Measurements from ENCODE around the gene KBTBD12. TPM values are rescaled to one million over a fixed set of nuclear protein-coding genes. Genes with fewer than 3 reads are reported as not detected.

Gene KBTBD12
- polyA plus RNA-seq, 1 of the 3 experiments (the other 2 are of a cell fraction) = not detected

DNA sequence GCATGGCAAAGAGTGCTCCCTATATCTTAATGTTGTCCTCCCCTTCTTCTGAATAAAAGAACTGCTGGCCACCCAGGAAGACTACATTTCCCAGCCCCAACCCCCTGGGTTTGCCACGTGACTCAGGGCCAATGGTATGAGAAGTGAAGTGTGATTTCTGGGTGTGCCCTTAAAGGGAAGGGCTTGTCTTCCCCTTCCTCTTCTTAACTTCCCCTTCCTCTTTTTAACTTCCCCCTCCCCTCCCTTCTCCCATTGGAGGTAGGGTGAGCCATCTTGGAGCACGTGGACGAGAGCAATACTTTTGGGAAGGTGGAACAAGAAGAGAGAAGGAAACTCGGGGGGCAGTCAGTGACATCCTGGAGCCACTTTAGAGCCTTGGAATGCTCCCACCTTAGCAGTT, 6.8 kb upstream of the KBTBD12 start:
- Histone ChIP-seq H3F3A (replicated peaks; ENCODE audit: insufficient read depth) (no peaks in the 10 kb centered on the region), H3K4me3 (ENCODE audit: low read depth in 2 of 2, low read length in 1 of 2) (no peak overlapping the region), H3K36me3 (replicated peaks in 1 of 2; ENCODE audit: control insufficient read depth in 1 of 2, insufficient read depth in 2 of 2, low read length in 1 of 2) (no peaks in the 10 kb centered on the region), H2AFZ (ENCODE audit: low read depth) (no peak overlapping the region), H3K4me2 (no peak overlapping the region), H3K9me2 (no peaks in the 10 kb centered on the region), H3K27ac (ENCODE audit: low read depth in 2 of 2, low read length in 1 of 2) (no peak overlapping the region), H4K20me1 (ENCODE audit: insufficient read depth) (no peaks in the 10 kb centered on the region), H3K27me3 (ENCODE audit: insufficient read depth) (0 out of 2 replicates have a peak, but pooled peaks cover 5% of the 10 kb centered on the region), H3K4me1 (ENCODE audit: control insufficient read depth in 1 of 2, insufficient read depth in 2 of 2, low read depth in 1 of 2, low read length in 1 of 2) (no peaks in the 10 kb centered on the region; a peak in 1 of 4 replicates), H3K9me3 (no peaks in the 10 kb centered on the region), H3K9ac (no peak overlapping the region), H3K79me2 (ENCODE audit: insufficient read depth) (no peaks in the 10 kb centered on the region)
- CTCF ChIA-PET = interaction anchor here (0.9 kb wide), 1 partner anchor 12 kb away, joined by 3 read pairs; no protein-coding TSS in a partner anchor
- DNase-seq = no peak
- TF ChIP-seq, protein P1, sequence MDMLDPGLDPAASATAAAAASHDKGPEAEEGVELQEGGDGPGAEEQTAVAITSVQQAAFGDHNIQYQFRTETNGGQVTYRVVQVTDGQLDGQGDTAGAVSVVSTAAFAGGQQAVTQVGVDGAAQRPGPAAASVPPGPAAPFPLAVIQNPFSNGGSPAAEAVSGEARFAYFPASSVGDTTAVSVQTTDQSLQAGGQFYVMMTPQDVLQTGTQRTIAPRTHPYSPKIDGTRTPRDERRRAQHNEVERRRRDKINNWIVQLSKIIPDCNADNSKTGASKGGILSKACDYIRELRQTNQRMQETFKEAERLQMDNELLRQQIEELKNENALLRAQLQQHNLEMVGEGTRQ (IDR thresholded peaks at IDR 0.05; ENCODE audit: borderline replicate concordance, low read depth, low read length) = no peak
- TF ChIP-seq TEAD4 (IDR thresholded peaks at IDR 0.05; ENCODE audit: borderline replicate concordance, insufficient read depth) = no peak
- TF ChIP-seq JUND (IDR thresholded peaks at IDR 0.05) = no peak
- TF ChIP-seq, protein P2, sequence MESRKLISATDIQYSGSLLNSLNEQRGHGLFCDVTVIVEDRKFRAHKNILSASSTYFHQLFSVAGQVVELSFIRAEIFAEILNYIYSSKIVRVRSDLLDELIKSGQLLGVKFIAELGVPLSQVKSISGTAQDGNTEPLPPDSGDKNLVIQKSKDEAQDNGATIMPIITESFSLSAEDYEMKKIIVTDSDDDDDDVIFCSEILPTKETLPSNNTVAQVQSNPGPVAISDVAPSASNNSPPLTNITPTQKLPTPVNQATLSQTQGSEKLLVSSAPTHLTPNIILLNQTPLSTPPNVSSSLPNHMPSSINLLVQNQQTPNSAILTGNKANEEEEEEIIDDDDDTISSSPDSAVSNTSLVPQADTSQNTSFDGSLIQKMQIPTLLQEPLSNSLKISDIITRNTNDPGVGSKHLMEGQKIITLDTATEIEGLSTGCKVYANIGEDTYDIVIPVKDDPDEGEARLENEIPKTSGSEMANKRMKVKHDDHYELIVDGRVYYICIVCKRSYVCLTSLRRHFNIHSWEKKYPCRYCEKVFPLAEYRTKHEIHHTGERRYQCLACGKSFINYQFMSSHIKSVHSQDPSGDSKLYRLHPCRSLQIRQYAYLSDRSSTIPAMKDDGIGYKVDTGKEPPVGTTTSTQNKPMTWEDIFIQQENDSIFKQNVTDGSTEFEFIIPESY (IDR thresholded peaks at IDR 0.05; ENCODE audit: borderline replicate concordance, low read depth) = no peak
- no peak for TF ChIP-seq POLR2AphosphoS5 (IDR thresholded peaks at IDR 0.05; ENCODE audit: low read depth, low read length)
- POLR2A ChIA-PET = no interaction called here
- 53% methylated on average over 4 of the region's 4 CpGs for WGBS (ENCODE audit: low lambda C conversion rate)

DNA sequence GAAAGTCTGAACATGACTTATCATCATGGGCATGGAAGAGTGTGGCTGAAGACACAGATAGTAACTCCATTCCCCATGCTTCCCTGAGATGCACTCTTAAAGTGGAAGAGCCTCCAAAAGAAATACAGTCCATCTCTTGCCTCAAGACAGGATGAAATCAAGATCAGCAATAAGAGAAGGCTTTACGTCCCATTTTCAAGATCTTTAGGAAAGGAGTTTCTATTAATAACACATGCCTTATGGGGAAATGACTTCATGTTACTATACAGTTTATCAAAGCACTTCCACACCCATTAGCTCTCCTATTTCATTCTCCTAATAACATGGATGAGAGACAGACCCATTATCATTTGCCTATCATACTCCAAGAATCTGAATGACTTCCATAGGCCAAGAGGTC, 6.1 kb upstream of the KBTBD12 start:
- H3K9me3 ChIP-seq = no peaks in the 10 kb centered on the region
- H3K9me2 ChIP-seq = no peaks in the 10 kb centered on the region
- H3K4me1 ChIP-seq (ENCODE audit: control insufficient read depth in 1 of 2, insufficient read depth in 2 of 2, low read depth in 1 of 2, low read length in 1 of 2) = no peaks in the 10 kb centered on the region; a peak in 1 of 4 replicates
- H2AFZ ChIP-seq (ENCODE audit: low read depth) = no peak overlapping the region
- H3K79me2 ChIP-seq (ENCODE audit: insufficient read depth) = no peaks in the 10 kb centered on the region
- H3K9ac ChIP-seq = no peak overlapping the region
- no peak for TF ChIP-seq FOXM1 (IDR thresholded peaks at IDR 0.05; ENCODE audit: low read depth)
- TF ChIP-seq TCF12 (IDR thresholded peaks at IDR 0.05) = no peak
- no peak for TF ChIP-seq JUND (IDR thresholded peaks at IDR 0.05)
- TF ChIP-seq CHD2 (IDR thresholded peaks at IDR 0.05; ENCODE audit: low read length, partially characterized antibody) = no peak
- H3K4me3 ChIP-seq (ENCODE audit: low read depth in 2 of 2, low read length in 1 of 2) = no peak overlapping the region
- 0 out of 2 replicates have a peak, but pooled peaks cover 5% of the 10 kb centered on the region for H3K27me3 ChIP-seq (ENCODE audit: insufficient read depth)
- H4K20me1 ChIP-seq (ENCODE audit: insufficient read depth) = no peaks in the 10 kb centered on the region
- CTCF ChIA-PET = no interaction called here
- no peaks in the 10 kb centered on the region for H3K36me3 ChIP-seq (replicated peaks in 1 of 2; ENCODE audit: control insufficient read depth in 1 of 2, insufficient read depth in 2 of 2, low read length in 1 of 2)
- no peak overlapping the region for H3K4me2 ChIP-seq
- no peaks in the 10 kb centered on the region for H3F3A ChIP-seq (replicated peaks; ENCODE audit: insufficient read depth)
- 33% methylated on average over 1 of the region's 1 CpG for WGBS (ENCODE audit: low lambda C conversion rate)
- no peak overlapping the region for H3K27ac ChIP-seq (ENCODE audit: low read depth in 2 of 2, low read length in 1 of 2)
- POLR2A ChIA-PET = no interaction called here
- no peak for DNase-seq

DNA sequence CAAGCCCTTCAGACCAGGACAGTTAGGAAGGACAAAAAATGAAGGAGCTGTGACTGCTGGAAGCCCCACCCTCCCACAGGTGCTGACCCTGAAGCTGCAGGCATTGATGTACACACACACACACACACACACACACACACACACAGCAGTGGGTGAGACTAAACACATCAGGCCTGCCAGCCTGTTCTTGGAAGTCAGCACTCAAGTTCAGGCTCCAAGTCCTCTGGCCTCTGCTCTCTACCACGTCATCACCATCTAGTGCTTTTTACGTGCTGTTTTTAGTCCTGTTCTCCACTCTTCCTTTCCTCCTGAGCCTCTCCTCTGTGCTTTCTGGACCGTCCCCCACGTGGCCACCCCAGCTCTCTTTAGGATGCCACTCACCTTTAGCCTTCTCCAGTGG, 5.4 kb upstream of the KBTBD12 start:
- Histone ChIP-seq H3K36me3 (replicated peaks in 1 of 2; ENCODE audit: control insufficient read depth in 1 of 2, insufficient read depth in 2 of 2, low read length in 1 of 2) (no peaks in the 10 kb centered on the region), H3K27me3 (ENCODE audit: insufficient read depth) (0 out of 2 replicates have a peak, but pooled peaks cover 5% of the 10 kb centered on the region), H3K27ac (ENCODE audit: low read depth in 2 of 2, low read length in 1 of 2) (no peak overlapping the region), H3K9ac (no peak overlapping the region), H3F3A (replicated peaks; ENCODE audit: insufficient read depth) (no peaks in the 10 kb centered on the region), H3K9me2 (no peaks in the 10 kb centered on the region), H3K4me3 (ENCODE audit: low read depth in 2 of 2, low read length in 1 of 2) (no peak overlapping the region), H2AFZ (ENCODE audit: low read depth) (no peak overlapping the region), H4K20me1 (ENCODE audit: insufficient read depth) (no peaks in the 10 kb centered on the region), H3K4me2 (no peak overlapping the region), H3K79me2 (ENCODE audit: insufficient read depth) (no peaks in the 10 kb centered on the region), H3K4me1 (ENCODE audit: control insufficient read depth in 1 of 2, insufficient read depth in 2 of 2, low read depth in 1 of 2, low read length in 1 of 2) (no peaks in the 10 kb centered on the region; a peak in 1 of 4 replicates), H3K9me3 (no peaks in the 10 kb centered on the region)
- POLR2A ChIA-PET = no interaction called here
- 35% methylated on average over 4 of the region's 4 CpGs for WGBS (ENCODE audit: low lambda C conversion rate)
- CTCF ChIA-PET = no interaction called here
- DNase-seq = no peak
- TF ChIP-seq MEF2A (IDR thresholded peaks at IDR 0.05; ENCODE audit: borderline replicate concordance, low read depth) = no peak
- no peak for TF ChIP-seq MXI1 (IDR thresholded peaks at IDR 0.05; ENCODE audit: low read depth, low read length)
- TF ChIP-seq NRF1 (IDR thresholded peaks at IDR 0.05; ENCODE audit: low read depth, low read length) = no peak
- TF ChIP-seq, protein P3, sequence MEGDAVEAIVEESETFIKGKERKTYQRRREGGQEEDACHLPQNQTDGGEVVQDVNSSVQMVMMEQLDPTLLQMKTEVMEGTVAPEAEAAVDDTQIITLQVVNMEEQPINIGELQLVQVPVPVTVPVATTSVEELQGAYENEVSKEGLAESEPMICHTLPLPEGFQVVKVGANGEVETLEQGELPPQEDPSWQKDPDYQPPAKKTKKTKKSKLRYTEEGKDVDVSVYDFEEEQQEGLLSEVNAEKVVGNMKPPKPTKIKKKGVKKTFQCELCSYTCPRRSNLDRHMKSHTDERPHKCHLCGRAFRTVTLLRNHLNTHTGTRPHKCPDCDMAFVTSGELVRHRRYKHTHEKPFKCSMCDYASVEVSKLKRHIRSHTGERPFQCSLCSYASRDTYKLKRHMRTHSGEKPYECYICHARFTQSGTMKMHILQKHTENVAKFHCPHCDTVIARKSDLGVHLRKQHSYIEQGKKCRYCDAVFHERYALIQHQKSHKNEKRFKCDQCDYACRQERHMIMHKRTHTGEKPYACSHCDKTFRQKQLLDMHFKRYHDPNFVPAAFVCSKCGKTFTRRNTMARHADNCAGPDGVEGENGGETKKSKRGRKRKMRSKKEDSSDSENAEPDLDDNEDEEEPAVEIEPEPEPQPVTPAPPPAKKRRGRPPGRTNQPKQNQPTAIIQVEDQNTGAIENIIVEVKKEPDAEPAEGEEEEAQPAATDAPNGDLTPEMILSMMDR (IDR thresholded peaks at IDR 0.05) = no peak
- TF ChIP-seq, protein P4, sequence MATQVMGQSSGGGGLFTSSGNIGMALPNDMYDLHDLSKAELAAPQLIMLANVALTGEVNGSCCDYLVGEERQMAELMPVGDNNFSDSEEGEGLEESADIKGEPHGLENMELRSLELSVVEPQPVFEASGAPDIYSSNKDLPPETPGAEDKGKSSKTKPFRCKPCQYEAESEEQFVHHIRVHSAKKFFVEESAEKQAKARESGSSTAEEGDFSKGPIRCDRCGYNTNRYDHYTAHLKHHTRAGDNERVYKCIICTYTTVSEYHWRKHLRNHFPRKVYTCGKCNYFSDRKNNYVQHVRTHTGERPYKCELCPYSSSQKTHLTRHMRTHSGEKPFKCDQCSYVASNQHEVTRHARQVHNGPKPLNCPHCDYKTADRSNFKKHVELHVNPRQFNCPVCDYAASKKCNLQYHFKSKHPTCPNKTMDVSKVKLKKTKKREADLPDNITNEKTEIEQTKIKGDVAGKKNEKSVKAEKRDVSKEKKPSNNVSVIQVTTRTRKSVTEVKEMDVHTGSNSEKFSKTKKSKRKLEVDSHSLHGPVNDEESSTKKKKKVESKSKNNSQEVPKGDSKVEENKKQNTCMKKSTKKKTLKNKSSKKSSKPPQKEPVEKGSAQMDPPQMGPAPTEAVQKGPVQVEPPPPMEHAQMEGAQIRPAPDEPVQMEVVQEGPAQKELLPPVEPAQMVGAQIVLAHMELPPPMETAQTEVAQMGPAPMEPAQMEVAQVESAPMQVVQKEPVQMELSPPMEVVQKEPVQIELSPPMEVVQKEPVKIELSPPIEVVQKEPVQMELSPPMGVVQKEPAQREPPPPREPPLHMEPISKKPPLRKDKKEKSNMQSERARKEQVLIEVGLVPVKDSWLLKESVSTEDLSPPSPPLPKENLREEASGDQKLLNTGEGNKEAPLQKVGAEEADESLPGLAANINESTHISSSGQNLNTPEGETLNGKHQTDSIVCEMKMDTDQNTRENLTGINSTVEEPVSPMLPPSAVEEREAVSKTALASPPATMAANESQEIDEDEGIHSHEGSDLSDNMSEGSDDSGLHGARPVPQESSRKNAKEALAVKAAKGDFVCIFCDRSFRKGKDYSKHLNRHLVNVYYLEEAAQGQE (IDR thresholded peaks at IDR 0.05; ENCODE audit: low read depth, low read length) = no peak
- no peak for TF ChIP-seq GABPA (IDR thresholded peaks at IDR 0.05; ENCODE audit: low read depth)
